HL-60 (cell line): ENCODE results near the gene TTC32.

ENCODE experiments used
- DNase-seq, 2 experiments: peaks; one replicate each; pipeline ENCODE4 v3.0.0-alpha.2; 2010 to 2020; ENCODE audit warnings: low read depth in 1 of 2, low spot score in 1 of 2
- H3K27ac ChIP-seq: fragments of 250-450 bp; sonication (Bioruptor Pico); replicated peaks from 2 replicates; pipeline ENCODE4 v1.5.1; 2020; ENCODE audit warnings: mild to moderate bottlenecking, moderate library complexity
- H3K27me3 ChIP-seq: fragments of 250-450 bp; sonication (Bioruptor Pico); 2 replicates; pipeline ENCODE4 v1.5.1; 2021; ENCODE audit warnings: mild to moderate bottlenecking, moderate library complexity; ENCODE audit not compliant: insufficient read depth, poor library complexity, severe bottlenecking
- H3K4me3 ChIP-seq: replicated peaks from 2 replicates; pipeline ENCODE4 v1.5.1; 2011; ENCODE audit warnings: mild to moderate bottlenecking, control low read depth, low read length; ENCODE audit not compliant: insufficient read depth
- GABPA ChIP-seq: IDR thresholded peaks from 2 replicates; pipeline ENCODE4 v1.6.1; 2012; ENCODE audit warnings: low read depth
- POLR2AphosphoS5 ChIP-seq: IDR thresholded peaks from 2 replicates; pipeline ENCODE4 v1.6.1; 2012; ENCODE audit warnings: low read depth
- REST ChIP-seq: IDR thresholded peaks from 2 replicates; pipeline ENCODE4 v1.6.1; 2012; ENCODE audit warnings: low read depth; ENCODE audit not compliant: insufficient replicate concordance
- SPI1 ChIP-seq: IDR thresholded peaks from 2 replicates; pipeline ENCODE4 v1.6.1; 2012; ENCODE audit warnings: low read depth, mild to moderate bottlenecking, borderline replicate concordance
- TF ChIP-seq, protein P1 (sequence below): IDR thresholded peaks from one replicate; pipeline ENCODE4 v1.5.1; 2011; ENCODE audit warnings: low read length, control low read depth, inconsistent platforms; ENCODE audit not compliant: insufficient read depth

TTC32 gene

DNA sequence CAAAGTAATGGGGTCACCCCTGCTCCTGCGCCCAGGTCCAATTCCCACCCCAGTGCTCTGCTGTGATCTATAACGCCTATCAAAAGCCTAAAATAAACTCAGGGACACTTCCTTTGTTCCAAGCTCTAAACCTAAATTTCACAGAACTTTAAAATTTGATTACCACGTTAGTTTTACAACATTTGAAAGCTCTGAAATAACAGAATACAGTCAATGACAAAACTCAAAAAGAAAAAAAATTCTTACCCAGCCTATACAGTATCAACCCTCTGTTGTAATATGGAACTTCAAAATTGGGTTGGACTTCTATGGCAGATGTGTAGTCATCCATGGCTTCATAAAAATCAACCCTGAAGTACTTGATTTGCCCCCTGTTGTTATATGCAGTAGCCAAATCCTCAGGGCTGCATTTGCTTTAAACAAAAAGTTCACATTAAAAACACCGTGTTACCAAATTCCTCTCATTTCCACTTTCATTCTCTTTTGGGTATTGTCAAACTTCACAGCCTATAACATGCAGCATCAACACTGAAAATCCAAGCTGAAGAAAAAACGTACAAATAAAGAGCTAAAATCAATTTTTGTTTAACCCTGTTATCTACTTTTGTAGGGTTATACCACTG lies 4.0 kb downstream of the TTC32 start:
- no peaks in the 10 kb centered on the region for H3K27me3 ChIP-seq
- no peak overlapping the region for H3K27ac ChIP-seq
- TF ChIP-seq, protein P1, sequence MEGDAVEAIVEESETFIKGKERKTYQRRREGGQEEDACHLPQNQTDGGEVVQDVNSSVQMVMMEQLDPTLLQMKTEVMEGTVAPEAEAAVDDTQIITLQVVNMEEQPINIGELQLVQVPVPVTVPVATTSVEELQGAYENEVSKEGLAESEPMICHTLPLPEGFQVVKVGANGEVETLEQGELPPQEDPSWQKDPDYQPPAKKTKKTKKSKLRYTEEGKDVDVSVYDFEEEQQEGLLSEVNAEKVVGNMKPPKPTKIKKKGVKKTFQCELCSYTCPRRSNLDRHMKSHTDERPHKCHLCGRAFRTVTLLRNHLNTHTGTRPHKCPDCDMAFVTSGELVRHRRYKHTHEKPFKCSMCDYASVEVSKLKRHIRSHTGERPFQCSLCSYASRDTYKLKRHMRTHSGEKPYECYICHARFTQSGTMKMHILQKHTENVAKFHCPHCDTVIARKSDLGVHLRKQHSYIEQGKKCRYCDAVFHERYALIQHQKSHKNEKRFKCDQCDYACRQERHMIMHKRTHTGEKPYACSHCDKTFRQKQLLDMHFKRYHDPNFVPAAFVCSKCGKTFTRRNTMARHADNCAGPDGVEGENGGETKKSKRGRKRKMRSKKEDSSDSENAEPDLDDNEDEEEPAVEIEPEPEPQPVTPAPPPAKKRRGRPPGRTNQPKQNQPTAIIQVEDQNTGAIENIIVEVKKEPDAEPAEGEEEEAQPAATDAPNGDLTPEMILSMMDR: no peak
- no peak for TF ChIP-seq POLR2AphosphoS5
- TF ChIP-seq SPI1: no peak
- no peak overlapping the region for H3K4me3 ChIP-seq
- DNase-seq: no peak

DNA sequence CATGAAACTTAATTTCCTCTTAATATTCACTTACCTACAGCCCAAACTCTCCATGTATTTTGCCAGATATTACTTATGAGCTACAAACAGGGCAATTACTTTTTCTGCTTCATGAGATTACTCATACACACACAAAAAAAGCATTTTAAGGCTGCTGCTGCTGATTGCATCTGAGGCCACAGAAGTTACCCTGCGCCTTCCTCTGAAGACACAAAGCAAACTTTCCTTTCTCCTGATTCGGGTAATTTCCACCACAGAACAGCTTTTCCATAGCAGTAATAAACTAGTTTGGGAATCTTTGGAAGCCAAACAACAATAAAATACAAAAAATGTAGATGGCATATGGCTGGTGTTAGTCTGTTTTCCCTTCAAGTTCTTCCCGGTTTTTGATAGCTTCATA lies 6.2 kb downstream of the TTC32 start:
- TF ChIP-seq POLR2AphosphoS5 (no peak), GABPA (no peak), SPI1 (no peak), REST (no peak)
- TF ChIP-seq, protein P1: no peak
- H3K27me3 ChIP-seq: no peaks in the 10 kb centered on the region
- H3K4me3 ChIP-seq: no peak overlapping the region
- H3K27ac ChIP-seq: no peak overlapping the region
- no peak for DNase-seq

DNA sequence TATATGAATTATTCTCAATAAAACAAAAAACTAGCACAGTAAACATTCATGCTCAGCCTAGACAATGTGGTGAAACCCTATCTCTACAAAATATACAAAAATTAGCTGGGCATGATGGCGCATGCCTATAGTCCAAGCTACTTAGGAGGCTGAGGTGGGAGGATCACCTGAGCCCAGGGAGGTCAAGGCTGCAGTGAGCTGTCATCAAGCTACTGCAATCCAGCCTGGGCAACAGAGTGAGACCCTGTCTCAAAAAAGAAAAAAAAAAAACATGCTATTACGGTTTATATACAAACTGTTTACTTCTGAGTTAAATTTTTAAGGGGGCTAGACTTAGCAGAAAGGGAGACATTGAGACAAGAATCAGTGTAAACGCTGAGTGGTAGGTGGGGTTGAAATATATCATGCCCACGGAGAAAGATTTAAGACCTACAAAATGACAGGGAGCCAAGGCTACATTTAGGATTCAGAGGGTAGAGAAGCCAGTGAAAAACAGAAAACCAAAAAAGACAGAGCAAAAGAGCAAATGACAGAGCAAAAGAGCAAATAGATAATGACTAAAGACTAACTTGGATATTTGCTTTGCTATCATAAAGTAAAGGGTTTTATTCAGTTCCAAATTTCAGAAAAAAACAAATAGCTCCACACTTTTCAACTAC lies 7.5 kb downstream of the TTC32 start:
- Histone ChIP-seq H3K4me3 (no peak overlapping the region), H3K27ac (no peak overlapping the region), H3K27me3 (no peaks in the 10 kb centered on the region)
- DNase-seq: no peak
- no peak for TF ChIP-seq GABPA
- TF ChIP-seq SPI1: no peak
- TF ChIP-seq, protein P1: no peak
- TF ChIP-seq REST: no peak
- TF ChIP-seq POLR2AphosphoS5: no peak
